Smooth muscle cell of the coronary artery (primary cell): ENCODE data around the gene RBM4B. TPM values are rescaled to one million over a fixed set of nuclear protein-coding genes. Genes with fewer than 3 reads are reported as not detected.

Experiments used
- total RNA-seq: library from RNA; depleted of rRNA; stranded (reverse); fragments of >200 nt; gene quantifications from 2 replicates; pipeline ENCODE4 v1.2.3, GENCODE V29; 2014; ENCODE audit warnings: low replicate concordance

Gene RBM4B, protein sequence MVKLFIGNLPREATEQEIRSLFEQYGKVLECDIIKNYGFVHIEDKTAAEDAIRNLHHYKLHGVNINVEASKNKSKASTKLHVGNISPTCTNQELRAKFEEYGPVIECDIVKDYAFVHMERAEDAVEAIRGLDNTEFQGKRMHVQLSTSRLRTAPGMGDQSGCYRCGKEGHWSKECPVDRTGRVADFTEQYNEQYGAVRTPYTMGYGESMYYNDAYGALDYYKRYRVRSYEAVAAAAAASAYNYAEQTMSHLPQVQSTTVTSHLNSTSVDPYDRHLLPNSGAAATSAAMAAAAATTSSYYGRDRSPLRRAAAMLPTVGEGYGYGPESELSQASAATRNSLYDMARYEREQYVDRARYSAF
- total RNA-seq: 19.8 and 35.5 TPM in 2 replicates

DNA sequence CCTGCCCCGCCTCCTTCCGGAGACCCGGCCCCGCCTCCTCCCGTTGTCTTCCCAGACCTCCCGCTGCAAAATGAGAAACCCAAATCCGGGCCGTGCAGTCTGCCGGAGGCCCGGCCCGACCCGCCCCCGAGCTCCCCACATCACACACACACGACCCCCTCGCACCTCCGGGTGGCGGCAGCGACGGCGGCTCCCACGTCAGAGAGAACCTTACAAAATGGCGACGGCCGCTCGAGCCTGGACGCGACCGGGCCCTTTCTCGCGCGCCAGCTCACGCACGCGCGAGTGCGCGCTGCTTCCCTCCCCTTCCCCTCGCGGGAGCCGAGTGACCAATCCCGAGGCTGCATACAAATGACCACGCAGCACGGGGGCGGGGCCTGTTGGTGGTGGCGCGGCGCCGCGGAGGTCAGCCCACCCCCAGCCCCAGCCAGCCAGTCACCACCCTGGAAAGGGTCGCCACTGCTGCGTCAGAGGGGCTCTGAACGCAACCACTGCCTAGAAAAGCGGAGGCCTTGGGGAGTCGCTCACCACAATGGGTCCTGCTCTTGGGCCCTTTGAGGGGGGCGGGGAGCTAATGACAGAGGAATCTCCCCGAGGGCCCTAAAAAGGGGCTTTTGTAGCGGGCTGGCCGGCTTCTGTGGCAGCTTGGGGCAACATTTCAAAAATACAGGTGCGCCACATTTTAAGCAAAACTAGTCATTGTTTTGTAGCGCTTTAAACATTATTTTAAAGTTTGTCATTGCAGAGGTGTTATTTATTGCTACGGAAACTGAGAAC lies at the start of gene RBM4B:
TSS of gene RBM4B (minus strand) at position 289 of the 777 bp plus-strand sequence. CDS start 808 bp downstream, outside the sequence.

DNA sequence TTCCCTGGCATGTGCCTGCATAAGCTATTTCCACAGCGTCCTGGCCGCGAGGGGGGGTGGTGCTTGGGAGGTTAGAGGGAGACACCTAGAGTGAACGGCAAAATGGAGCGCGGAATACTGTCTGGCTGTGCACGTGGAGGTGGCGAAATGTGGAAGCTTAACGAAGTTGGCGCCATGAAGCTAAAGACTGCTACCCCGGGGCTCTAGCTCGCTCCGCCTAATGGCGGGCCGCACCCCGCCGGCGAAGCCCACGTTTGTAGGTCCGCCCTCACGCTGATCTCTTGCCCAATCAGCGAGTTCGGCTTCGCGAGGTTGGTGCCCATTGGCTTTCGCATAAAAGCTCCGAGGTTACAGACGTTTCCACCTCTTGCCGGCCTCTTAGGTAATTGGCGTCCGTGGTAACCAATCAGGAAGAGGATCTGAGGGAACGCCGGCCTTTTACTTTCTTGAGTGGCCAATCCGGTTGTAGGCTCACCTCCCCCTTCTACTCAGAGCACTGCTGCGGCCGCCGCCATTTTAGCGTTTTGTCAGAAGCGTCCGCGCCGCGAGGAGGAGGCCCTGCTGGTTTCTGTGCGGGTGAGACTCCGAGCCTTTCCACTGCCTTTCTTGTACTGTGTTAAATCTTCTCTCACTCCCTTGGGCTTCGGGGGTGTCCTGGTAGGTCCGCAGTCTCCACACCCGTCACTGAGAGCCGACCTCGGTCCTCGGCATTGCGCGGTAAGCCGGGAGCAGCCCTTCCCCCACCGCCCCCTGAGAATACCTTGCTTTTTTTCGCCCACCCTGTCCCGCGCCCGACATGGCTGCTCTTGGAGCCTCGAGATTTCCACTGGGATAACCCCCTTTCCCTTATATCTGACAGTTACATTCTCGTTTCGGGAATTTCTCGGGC lies 39.3 kb downstream of the RBM4B start, which contains the start of gene RBM4:
TSS of gene RBM4 (plus strand) at position 527 of the 889 bp plus-strand sequence. CDS start 1,009 bp downstream, outside the sequence.

DNA sequence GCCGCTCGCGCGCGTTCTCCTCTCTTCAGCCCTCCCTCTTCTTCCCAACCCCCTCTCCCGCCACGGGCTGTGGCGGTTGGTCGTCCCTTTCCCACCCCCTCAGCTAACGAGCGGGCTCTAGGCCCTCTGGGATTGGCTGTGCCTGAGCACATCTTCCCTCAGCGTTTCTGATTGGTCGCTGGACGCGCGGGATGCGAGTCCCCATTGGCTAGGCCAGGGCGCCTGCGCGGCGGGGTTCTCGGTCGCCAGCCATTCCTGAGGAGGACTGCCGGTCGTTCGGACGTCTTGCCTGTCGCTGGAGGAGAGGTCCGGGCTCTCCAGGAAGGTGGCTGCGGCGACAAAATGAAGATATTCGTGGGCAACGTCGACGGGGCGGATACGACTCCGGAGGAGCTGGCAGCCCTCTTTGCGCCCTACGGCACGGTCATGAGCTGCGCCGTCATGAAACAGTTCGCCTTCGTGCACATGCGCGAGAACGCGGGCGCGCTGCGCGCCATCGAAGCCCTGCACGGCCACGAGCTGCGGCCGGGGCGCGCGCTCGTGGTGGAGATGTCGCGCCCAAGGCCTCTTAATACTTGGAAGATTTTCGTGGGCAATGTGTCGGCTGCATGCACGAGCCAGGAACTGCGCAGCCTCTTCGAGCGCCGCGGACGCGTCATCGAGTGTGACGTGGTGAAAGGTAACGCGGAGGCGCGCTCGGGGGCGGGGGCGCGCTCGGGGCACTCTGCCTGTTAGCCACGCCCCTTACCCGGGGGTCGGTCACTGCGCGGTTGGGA lies 61.1 kb downstream of the RBM4B start, which contains the start of gene RBM14:
TSS of gene RBM14 (plus strand) at position 252 of the 776 bp plus-strand sequence. CDS start at position 343, 91 bp downstream.

Other genes starting within 250 kb of the RBM4B start
- 20.7 and 38.6 TPM in 2 replicates for gene MRPL11, start 239.0 kb downstream of the RBM4B start, total RNA-seq
- gene PELI3, start 211.0 kb downstream of the RBM4B start, total RNA-seq: 8.8 and 20.0 TPM in 2 replicates
- gene DPP3, start 197.5 kb downstream of the RBM4B start, total RNA-seq: 28.5 and 67.1 TPM in 2 replicates
- 18.4 and 27.6 TPM in 2 replicates for gene BBS1, start 167.3 kb downstream of the RBM4B start, total RNA-seq
- 6.8 and 9.9 TPM in 2 replicates for gene ZDHHC24, start 131.8 kb downstream of the RBM4B start, total RNA-seq
- gene ACTN3, start 131.0 kb downstream of the RBM4B start, total RNA-seq: under 0.01 and 0.12 TPM in 2 replicates
- 11.3 and 50.3 TPM in 2 replicates for gene CTSF, start 109.3 kb downstream of the RBM4B start, total RNA-seq
- gene CCDC87, start 84.8 kb downstream of the RBM4B start, total RNA-seq: 0.12 and 0.15 TPM in 2 replicates
- gene CCS, start 84.7 kb downstream of the RBM4B start, total RNA-seq: 51.4 and 62.0 TPM in 2 replicates
- 18.3 and 25.0 TPM in 2 replicates for gene RBM14, start 61.3 kb downstream of the RBM4B start, total RNA-seq
- 127 and 133 TPM in 2 replicates for gene RBM4, start 39.2 kb downstream of the RBM4B start, total RNA-seq
- 0.94 and 9.2 TPM in 2 replicates for gene SPTBN2, start 51.3 kb upstream of the RBM4B start, total RNA-seq
- 4.2 and 10.4 TPM in 2 replicates for gene RCE1, start 165.6 kb upstream of the RBM4B start, total RNA-seq
- 5.3 and 12.9 TPM in 2 replicates for gene LRFN4, start 179.2 kb upstream of the RBM4B start, total RNA-seq